Stimulated activated CD4-positive, alpha-beta T cell treated with anti-CD3 and anti-CD28 coated beads, Interleukin-2, amount 100 ng/mL, for 48 hours (primary cell): ENCODE data around the gene UBQLN4.

Experiments
- DNase-seq, 2 donors: peaks; one replicate each; pipeline ENCODE4 v3.0.0-alpha.2; 2020

The UBQLN4 gene

DNA sequence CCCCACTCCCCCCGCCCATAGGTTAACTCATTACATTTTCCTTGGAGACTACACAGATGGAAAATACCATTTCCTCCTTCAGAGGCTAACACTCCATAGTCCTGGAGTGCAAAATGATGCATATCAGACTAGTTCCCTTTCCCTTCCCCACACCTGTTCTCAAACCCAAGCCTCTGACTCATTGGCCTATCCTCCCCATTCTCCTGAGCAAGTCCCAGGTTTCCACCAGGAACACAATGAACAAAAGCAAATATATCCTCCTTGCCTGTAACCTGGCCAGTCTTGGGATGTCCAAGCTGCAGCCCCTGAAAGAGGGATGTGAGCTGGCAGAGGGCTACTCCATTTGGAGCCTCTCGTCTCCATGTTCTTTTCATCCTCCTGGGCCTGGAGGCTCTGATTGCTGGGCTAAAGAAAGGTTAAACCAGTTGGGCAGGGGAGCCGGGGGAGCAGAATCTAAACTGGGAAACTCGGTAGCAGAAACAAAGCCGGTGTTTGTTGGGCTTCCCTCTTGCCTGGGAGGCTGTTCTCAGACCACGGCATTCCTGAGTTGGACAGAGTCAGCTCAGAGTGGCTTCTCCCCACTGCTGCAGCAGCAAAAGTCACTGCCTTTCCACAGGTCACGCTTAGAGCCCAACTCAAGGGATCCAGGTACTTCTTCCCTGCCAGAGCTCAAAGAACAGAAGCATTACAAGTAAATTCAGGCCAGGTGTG is 46.8 kb downstream of the UBQLN4 start:
- DNase-seq: no peak

DNA sequence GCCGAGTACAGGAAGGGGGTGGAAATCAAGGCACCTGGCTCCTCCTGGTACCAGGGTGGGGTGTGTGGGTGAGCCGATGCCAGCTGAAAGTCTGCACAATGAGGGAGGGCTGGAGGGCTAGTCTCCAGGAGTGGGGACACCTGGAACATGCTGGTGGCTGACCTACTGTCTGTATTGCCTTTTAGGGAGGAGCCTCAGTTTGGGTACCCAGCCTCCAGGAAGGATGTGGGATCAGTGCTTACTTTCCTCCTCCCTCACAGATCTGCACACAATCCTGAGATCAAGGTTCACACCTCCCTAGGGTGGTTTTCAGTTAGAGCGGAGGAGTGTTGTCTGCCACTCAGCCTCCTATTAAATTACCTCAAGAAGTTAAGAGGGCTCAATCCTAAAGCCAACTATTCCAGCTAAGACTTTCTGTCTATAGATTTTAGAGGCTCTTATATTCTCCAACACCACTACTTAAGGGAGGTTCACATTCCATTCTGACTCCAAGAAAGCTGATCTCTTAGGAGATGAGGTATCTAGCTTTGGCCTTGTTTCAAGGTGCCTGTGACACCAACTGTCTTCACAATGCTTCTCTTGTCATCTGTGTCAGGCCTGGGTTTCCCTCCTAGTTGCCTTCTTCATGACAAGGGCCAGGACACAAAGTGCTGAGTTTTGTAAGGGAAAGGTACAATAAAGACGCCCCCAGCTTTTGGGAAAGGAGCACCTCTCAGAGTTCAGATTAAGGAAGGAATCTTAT is 48.6 kb downstream of the UBQLN4 start:
- DNase-seq: no peak

DNA sequence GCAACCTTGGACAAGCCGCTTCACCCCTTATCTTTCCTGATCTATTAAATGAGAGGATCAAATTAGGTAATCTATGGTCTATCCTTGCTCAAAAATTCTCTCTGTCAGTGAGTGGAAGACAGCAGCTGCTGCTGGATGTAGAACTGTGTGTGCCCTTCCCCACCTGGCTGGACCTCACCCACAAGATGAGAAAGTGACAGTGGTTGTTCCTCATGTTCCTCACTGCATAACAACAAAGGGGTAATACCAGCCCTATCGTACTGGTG is 49.7 kb downstream of the UBQLN4 start:
- no peak for DNase-seq

DNA sequence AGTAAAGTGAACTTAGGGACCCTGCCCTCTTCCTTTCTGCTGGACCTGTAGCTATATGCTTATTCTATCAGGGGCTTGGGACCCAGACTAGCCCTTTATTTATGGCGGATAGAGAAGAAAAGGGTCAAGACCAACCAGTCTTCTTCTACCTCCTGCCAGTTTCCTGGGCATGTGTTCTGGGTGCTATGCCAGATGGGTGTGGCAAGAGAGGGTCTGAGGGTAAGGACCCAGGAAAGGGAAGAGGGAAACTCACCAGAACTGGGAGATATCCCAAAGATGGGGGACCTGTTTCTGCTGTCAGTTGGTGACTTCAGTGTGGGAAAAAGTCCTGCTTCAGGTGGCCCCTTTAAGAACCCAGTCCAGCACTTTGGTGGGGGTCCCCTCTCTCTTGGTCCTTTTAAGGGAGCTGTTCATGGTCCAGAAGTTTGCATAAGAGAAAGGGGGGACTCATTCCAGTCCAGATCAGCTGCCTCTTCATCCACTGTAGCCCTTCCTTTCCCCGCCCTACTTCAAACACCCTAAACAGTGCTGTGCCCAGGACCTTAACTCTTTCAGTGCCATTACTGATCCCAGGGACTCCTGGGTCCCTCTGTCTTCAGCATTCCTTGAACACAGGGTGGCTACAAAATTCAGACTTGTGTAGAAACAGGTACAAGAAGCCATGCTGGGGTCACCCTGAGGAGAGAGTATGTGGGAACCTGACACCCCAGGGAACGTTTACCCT is 51.2 kb downstream of the UBQLN4 start:
- no peak for DNase-seq

DNA sequence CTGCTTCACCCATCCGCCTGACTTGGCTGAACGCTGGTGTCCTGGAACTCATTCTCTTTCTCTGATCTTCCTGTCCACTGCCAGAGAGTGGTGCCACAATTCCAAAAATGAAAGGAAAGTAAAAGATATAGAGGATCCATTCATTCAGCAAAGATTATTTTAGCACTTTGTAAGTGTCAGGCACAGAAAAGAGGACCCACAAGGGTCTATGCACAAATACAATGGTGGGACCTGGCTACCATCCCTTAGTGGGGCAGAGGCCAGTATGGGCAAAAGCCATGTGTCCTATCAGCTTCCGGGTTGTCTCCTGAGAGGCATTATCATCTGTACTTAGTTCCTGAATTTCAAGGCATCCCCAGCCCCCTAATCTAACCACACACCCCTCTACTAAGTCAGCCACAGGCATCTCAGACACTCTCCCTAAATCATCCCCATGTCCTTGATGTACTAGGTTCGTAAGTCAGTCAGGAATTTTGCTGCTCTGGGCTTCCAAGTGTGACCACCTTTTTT is 51.9 kb downstream of the UBQLN4 start:
- no peak for DNase-seq

DNA sequence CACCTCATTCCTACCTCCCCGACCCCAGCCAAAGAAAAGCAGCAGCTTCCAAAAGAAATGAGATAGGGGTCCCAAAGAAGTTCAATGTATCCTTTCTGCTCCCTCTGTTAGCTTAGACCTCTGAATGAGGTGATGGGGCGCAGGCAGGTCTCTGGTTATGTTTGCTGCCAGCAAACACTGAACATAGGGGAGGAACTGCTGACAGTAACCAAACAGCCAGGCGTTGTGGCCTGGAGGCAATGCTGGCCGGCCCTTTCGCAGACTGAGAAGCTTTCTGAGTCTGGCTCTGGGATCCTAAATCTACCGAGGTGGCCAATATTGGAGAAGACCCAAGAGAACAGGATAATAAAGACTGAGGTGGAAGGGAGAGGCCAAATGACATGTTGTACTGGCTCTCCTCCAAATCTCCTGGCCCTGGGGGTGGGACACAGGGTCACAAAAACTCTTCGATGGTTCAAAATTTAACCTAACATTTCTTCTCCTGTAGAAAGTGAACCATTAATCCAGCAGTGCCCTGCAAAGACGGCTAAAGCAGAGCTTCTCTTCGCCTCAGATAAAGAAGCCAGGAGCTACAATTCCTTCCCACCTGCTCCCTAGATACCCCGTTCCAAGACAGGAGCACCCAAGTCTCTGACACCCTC is 52.5 kb downstream of the UBQLN4 start:
- DNase-seq: no peak

DNA sequence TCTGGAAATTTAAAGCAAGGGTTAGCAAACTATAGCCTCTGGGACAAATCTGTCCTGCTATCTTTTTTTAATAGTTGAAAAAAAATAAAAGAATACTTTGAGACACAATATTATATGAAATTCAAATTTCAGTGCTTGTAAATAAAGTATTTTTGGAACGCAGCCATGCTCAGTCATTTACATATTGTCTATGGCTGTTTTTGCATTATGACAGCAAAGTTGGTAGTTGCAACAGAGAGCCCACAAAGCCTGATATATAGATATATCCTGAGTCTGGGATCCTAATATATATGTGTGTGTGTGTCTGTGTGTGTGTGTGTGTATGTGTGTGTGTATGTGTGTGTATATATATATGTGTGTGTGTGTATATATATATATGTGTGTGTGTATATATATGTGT is 53.6 kb downstream of the UBQLN4 start:
- no peak for DNase-seq

DNA sequence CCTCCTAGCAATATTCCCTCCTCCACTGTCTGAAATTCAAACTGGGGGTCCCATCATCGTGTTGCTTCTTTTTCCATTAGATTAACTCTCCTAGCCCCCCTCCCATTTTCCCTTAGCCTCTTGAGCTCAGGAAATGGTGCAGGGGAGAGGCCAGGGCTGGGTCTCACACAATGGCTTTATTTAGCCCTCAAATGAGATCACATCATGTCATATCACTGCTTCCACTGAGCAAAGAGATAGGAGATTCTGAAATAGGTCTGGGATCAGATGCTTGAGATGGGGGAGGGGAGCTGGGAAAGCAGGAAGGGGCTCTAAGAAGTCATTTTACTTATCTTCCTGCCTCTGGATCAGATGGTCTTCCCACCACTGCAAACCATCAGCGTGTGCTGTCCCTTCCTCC is 57.4 kb downstream of the UBQLN4 start:
- DNase-seq: no peak

DNA sequence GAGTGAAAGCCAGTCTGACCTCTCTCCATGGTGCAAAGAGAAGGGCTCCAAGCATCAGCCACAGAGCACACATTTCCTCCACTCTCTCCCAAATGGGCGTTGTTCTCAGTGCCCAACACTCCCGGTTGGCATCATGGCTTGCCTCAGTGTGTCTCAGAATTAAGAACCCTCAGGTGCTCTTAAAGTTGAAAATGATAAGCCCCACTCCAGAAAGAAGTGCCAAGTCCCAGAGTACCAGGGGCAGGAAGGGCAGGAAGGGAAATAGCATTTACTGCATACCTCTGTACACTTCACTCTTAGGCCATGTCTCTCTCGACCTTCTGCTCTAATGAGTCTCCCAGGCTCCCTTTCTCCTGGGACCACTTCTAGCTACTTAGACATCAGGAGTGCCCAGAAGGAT is 60.0 kb downstream of the UBQLN4 start:
- DNase-seq: no peak

DNA sequence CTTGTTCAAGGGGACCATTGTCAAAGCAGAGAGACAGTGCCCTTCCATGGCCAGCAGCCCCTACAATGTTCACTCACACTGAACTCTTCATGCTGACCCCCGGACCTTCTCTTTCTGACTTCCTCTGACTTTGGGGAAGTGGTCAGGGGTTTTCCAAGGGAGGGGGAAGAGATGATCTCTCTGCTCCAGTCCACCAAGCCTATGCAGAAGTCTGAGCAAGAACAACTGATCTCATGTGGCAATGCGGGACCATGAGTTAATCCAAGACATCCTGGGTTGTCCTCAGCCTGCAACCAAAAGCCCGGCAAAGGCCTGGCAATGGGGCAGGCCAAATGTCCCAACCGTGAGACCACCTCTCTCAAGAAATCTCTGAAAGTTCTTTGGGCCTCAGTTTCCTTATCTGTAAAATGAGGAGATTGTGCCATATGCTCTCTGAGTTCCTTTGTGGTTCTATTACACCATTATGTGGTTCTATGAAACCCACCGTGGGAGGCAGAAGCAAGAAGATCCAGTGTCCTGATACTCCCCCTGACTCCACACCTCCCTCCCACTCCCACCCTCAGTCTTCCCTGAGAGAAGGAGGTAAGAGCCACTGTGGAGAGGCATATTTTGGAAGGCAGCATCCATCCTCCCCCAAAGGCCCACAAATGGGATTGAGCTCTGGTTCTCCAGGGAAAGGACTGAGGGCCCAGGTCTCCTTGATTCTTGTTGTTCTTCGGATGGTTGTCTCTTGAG is 63.4 kb downstream of the UBQLN4 start:
- no peak for DNase-seq

DNA sequence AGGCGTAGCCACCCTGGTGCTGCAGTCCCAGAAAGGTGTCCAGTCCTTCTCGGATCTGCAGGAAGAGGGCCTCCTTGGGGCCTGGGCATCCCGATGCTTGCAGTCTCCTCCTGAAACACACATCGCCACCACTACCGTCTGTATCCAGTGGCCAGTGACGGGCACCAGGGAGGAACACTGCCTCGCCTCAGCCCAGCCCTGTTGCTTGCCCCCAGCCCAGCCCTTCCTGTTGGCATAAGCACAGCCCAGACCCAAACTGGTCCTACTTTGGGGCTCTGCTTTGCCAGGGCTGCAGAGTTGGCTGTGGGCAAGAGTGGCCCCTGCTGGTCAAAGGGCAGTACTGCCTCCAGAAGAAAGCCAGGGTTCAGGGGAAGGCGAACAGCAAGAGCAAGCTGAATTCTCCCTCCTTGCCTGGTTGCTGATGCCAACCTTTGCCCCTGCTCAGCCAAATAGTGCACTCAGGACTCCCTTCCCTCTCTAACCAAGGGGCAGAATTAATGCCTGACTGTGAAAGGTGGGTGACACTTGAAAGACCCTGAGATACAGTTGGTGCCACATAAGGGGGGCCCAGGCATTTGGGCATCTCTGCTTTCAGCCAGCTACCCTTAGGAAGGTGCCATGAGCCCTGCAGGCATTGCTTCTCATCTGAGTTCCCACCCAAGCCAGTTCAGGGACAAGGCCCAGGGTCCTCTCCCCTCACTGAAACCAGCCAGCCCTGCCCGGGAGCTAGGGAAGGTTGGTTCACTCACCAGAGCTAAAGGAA is 64.2 kb downstream of the UBQLN4 start:
- peak; percentile 73 to 78 for DNase-seq
